GM21515 (cell line): Measurements from ENCODE around the gene ACTL8.

Source experiments
- ATAC-seq: cut with Tn5 transposase; IDR thresholded peaks from one replicate; pipeline ENCODE4 v1.9.1; 2021; ENCODE audit not compliant: unreplicated experiment

ACTL8 gene

GRCh38 chr1:17799642-17800041, 44.5 kb downstream of the ACTL8 start:
- ATAC-seq: no peak

DNA sequence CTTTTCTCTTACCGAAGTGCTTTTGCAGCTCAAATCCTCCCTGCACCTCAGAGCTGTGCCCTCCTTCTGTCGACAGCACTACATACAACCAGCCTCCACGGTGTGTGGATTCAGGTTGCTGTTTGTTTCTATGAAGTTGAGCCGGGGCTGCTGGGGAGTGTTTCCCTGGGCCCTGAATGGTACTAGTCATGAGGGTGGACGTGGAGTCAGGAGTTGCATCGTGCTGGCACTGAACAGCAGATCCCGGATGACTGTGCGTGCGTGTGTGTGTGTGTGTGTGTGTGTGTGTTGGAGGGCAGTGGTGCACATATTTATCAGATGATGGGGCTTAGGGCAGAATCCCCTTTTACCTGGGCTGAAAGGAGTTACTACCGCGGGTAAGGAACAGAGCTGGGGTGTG, 47.0 kb downstream of the ACTL8 start:
- no peak for ATAC-seq

DNA sequence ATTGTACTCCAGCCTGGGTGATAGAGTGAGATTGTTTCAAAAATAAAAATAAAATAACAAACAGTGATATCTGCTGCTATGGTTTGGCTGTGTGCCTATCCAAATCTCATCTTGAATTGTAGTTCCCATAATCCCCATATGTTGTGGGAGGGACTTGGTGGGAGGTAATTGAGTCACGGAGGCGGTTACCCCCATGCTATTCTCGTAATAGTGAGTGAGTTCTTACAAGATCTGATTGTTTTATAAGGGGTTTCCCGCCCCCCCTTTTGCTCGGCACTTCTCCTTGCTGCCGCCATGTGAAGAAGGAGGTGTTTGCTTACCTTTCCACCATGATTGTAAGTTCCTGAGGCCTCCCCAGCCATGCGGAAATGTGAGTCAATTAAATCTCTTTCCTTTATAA, 47.8 kb downstream of the ACTL8 start:
- no peak for ATAC-seq

GRCh38 chr1:17805869-17806684, 50.9 kb downstream of the ACTL8 start:
- ATAC-seq: no peak

DNA sequence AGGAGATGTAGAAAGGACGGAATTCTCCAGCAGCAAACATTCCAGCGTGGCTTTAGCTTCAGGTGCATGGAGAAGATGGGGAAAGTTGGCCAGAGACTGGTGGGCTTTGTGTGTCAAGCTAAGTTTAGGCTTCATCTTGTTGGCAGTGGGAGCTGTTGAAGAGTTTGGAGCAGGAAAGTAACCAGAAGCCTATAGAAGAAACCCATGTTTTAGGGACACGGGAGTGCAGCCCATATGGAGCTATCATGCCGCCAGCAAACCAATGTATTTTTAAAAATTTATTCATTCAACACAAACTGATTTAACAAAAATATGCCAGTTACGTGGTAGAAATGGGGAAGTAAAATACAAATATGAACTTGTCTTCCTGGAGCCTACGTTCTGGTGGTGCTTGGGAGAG, 53.7 kb downstream of the ACTL8 start:
- ATAC-seq: no peak

DNA sequence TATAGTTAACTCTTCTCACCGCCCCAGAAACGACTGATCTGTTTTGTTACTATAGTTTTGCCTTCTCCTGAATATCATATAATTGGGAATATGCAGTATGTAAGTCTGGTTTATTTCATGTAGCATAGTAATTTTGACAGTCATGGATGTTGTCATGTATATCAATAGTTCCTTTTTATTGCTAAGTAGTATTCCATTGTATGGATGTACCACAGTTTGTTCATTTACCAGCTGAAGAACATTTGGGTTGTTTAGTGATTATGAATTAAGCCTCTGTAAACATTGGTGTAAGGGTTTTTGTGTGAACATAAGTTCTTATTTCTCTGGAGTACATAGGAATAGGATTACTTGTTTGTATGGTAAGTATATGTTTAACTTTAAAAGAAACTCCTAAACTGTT, 55.5 kb downstream of the ACTL8 start:
- ATAC-seq: no peak

DNA sequence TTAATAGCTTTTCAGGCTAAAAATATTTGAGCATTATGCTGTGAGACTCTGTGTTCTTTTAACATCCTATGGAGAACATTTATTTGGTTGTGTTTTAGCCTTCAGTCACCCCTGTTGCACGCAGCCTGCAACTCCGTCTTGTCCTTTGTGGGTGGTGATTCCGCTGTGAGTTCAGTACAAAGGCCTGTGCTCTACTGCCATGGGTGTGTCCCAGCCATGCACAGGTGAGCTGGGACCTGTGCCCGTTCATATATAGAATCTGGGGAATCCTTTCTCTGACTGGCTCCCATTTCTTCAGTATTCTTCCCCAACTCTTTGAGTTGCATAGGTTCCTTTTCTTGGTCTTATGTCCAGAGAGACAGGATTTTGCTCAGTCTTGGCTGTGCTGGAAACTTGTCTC, 61.4 kb downstream of the ACTL8 start:
- no peak for ATAC-seq

DNA sequence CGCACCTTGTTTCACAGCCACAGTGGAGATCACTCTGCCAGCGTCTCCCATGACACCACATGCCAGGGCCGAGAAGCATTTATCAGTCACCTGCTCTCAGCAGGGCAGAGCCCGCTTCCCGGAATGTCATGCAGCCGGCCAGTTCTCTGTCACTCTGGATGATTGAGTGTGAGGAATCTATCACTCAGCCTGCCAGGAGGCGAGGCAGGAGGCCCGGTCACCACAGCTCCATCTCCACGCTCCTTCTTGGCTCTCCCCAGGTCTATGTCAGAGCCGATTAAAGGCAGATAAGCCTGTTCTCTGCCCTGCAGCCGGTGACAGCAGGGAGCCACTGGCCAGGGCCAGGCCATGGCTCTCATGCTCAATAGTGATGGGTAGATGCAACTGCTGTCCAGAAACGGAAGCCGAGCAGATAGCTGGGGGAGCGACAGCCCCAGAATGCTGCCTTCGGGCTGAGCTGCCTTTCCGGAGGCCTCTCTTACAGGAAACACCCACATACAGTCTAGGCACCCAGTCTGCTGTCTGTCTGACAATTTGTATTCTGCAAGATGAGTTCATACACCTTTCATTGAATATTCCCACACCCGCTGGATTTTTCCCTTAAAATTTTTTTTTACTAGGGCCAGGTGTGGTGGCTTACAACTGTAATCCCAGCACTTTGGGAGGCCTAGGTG, 64.1 kb downstream of the ACTL8 start:
- no peak for ATAC-seq

GRCh38 chr1:17820198-17820597, 65.1 kb downstream of the ACTL8 start:
- no peak for ATAC-seq

DNA sequence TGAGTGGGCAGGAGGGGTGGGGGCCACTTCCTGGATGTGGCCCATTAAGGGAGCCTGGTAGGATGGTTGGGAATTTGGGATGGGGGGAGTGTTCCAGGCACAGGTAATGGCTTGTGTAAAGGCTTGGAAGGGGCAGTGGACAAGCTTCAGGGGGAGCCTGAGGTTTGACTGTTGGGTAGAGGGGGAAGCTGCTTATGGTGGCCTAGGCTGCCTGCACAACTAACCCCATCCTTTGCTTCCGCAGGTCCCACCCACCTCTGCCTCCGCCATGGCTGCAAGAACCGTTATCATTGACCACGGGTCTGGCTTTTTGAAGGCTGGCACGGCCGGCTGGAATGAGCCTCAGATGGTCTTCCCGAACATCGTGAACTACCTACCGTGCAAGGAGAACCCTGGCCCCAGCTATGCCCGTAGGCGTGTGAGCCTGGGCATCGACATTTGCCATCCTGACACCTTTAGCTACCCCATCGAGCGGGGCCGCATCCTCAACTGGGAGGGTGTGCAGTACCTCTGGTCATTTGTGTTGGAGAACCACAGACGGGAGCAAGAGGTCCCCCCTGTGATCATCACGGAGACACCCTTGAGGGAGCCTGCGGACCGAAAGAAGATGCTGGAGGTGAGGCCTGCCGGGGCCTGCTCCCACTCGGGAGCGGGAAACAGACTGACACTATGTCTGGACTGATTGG, 67.8 kb downstream of the ACTL8 start:
- ATAC-seq: no peak

- no peak for ATAC-seq
Observed at GRCh38 chr1:17825273-17826164, 70.4 kb downstream of the ACTL8 start.

GRCh38 chr1:17826165-17826488, 71.0 kb downstream of the ACTL8 start:
- no peak for ATAC-seq

GRCh38 chr1:17828991-17829390, 73.9 kb downstream of the ACTL8 start:
- ATAC-seq: no peak

GRCh38 chr1:17829579-17829978, 74.4 kb downstream of the ACTL8 start:
- no peak for ATAC-seq

DNA sequence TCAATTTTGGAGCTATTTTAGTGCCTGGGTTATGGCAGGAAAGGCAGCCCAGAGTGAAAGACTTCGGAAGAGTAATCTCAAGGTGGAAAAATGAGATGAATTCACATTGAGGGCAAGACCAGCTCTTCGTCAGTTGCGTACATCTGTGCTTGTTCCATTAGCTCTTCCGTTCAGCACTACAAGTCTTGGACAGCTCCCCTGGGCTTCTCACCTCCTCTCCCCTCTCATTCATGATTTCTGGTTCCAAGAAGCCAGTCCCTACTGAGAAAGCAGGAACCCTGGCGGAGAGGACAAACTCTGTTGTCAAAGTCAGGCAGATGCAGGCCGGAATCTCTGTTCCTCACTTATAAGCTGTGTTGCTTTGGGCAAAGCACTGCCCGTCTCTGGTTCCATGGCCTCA, 76.5 kb downstream of the ACTL8 start:
- no peak for ATAC-seq

DNA sequence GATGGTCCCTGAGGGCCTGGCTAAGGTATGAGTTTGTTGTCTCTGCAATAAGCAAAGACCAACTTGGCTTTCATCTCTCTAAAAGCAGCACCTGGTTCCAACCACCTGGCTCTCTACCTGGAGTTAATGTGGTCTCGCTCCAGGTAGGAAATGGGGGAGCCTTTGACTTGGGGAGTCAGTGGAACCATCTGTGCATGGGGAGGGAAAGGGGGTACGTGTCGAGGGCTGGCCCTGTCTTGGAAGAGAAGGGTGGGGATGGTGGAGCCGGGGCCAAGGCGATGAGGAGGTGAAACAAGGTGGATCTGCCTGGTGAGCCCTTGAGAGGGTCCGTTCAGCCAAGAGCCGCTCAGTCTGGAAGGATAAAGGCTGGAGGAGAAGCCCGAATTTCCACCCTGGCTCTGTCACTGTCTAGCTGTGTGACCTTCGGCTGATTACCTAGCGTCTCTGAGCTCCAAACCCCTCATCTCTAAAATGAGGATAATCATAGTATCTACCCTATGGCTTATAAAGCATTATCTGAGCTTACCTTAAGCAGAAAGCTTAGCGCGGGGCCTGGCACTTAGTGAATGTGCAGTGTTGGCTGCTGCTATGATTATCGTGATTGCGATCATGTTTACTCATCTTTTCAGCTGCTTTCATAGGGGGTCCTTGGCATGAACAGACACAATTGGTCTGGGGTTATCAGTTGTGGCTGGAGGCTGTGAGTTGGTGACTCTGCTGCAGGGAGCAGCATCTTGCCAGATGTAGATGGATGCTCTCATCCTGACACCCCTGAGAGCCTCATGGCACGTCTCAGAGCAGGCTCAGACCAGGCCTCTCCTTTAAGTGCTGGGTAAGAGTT, 78.7 kb downstream of the ACTL8 start:
- ATAC-seq: no peak

DNA sequence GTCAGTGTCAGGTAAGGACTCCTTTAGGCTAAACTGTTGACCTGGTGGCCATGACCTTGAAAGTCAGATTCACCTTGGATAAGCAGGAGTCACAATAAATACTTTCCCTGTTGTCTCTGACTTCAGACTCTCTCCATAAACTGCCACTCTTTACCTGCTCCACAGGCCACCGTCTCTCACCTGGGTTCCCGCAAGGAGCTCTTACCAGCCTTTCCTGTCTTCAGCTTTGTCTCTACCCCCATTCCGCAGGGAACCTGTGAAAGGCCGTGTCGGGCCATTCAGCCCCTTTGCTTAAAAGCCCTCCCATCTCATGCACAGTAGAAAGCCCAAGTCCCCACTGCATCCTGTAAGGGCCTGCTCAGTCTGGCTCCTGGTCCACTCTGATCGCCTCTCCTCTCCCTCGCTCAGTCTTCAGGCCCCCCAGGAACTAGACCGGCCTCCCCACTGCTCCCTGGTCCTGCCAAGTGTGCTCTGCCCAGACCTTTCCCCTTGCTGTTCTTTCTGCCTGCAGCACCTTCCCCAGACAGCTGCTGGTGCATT, 79.5 kb downstream of the ACTL8 start:
- no peak for ATAC-seq

GRCh38 chr1:17837233-17838030, 82.3 kb downstream of the ACTL8 start:
- no peak for ATAC-seq

- no peak for ATAC-seq
Observed at GRCh38 chr1:17839641-17840196, 84.6 kb downstream of the ACTL8 start.
